ENCODE measurements around the gene DPM2.
A peak's percentile ranks its signal among the peaks of the same experiment; 100 is the strongest.

DNA sequence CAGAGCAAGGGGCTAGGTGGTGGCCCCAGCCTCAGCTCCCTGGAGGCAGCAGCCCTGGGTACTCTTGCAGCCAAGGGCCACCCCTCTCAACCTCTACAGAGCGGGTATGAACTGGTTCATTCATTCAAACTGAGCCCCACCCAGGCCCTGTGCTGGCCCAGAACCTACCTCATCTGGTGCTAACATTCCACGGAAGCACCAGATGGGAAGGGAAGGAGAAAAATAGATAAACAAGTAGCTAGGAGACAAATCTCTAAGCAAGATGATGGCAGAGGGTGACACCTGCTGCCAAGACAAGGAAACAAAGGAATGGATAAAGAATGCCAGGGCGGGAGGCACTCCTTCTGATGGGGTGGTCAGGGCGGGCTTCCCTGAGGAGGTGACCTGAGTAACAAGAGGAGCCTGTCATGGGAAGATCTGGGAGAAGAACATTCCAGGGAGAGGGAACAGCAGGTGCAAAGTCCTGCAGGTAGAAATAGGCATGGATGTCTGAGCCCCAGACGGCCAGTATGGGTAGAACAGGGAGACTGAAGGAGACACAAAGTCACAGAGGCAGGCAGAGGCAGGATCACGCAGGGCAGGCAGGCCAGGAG lies 26.9 kb downstream of the DPM2 start:
- TF ChIP-seq CTCF (IDR thresholded peaks at IDR 0.05; ENCODE audit: borderline replicate concordance, extremely low read depth, low read length, poor library complexity, severe bottlenecking) (peak; percentile 36), EZH2 (IDR thresholded peaks at IDR 0.05; ENCODE audit: borderline replicate concordance, low read depth, low read length, severe bottlenecking) (no peak)

Measured in DND-41 (cell line).